Measurements from ENCODE around the gene TIMM17A.

- TF ChIP-seq POLR2A (IDR thresholded peaks at IDR 0.05; ENCODE audit: low read depth, low read length): no peak
- TF ChIP-seq, protein P1, sequence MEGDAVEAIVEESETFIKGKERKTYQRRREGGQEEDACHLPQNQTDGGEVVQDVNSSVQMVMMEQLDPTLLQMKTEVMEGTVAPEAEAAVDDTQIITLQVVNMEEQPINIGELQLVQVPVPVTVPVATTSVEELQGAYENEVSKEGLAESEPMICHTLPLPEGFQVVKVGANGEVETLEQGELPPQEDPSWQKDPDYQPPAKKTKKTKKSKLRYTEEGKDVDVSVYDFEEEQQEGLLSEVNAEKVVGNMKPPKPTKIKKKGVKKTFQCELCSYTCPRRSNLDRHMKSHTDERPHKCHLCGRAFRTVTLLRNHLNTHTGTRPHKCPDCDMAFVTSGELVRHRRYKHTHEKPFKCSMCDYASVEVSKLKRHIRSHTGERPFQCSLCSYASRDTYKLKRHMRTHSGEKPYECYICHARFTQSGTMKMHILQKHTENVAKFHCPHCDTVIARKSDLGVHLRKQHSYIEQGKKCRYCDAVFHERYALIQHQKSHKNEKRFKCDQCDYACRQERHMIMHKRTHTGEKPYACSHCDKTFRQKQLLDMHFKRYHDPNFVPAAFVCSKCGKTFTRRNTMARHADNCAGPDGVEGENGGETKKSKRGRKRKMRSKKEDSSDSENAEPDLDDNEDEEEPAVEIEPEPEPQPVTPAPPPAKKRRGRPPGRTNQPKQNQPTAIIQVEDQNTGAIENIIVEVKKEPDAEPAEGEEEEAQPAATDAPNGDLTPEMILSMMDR (conservative IDR thresholded peaks at IDR 0.05; ENCODE audit: low read depth, low read length): no peak
- TF ChIP-seq SMC3 (IDR thresholded peaks at IDR 0.05; ENCODE audit: low read depth, low read length): no peak
- TF ChIP-seq USF2 (IDR thresholded peaks at IDR 0.05; ENCODE audit: low read depth, low read length): no peak
- no peak for TF ChIP-seq MXI1 (IDR thresholded peaks at IDR 0.05; ENCODE audit: borderline replicate concordance, low read depth, low read length)
- no peak for TF ChIP-seq MAFK (IDR thresholded peaks at IDR 0.05; ENCODE audit: low read depth, low read length)
- TF ChIP-seq RAD21 (IDR thresholded peaks at IDR 0.05; ENCODE audit: low read length): no peak
Observed at GRCh38 chr1:202018468-202019234, 63.3 kb downstream of the TIMM17A start.

Data from IMR-90 (cell line).